ENCODE measurements around the gene ZNF280D. TPM values are rescaled to one million over a fixed set of nuclear protein-coding genes. Genes with fewer than 3 reads are reported as not detected.

The ZNF280D gene
- polyA plus RNA-seq, 2 of the 4 experiments (the other 2 are of a cell fraction) = 13.4 to 21.8 TPM

- peaks cover 17% of the 10 kb centered on the region for H3K4me1 ChIP-seq
- DNase-seq (ENCODE audit: low read depth in 1 of 2, low spot score in 1 of 2) = no peak
- no peak for ATAC-seq
- H3K27ac ChIP-seq = no peak overlapping the region
- H3K4me3 ChIP-seq = no peak overlapping the region
- no peak for FAIRE-seq
- POLR2A ChIA-PET = interaction anchor here (3.2 kb wide), 1 partner anchor 41 kb away, joined by 10 read pairs; the partner anchor contains the start of gene ZNF280D
- CTCF ChIA-PET = interaction anchor here (0.6 to 1.4 kb wide), 2 partner anchors 9 to 27 kb away, joined by 3 read pairs; no protein-coding TSS in a partner anchor
- no peaks in the 10 kb centered on the region for H3K9me3 ChIP-seq
- peak overlapping the region; percentile 68; the same call in 1 of the 3 replicates for H3K4me2 ChIP-seq
- WGBS (ENCODE audit: missing lambda C conversion rate) = 91% methylated on average over 2 of the region's 2 CpGs
- TF ChIP-seq FOSB (CRISPR knock-in tag; IDR thresholded peaks at IDR 0.05) = no peak
- no peak for TF ChIP-seq FOXS1 (CRISPR knock-in tag; IDR thresholded peaks at IDR 0.05)
- no peak for TF ChIP-seq PHF8 (IDR thresholded peaks at IDR 0.05; ENCODE audit: borderline replicate concordance, low read depth)
- TF ChIP-seq RARB (CRISPR knock-in tag; IDR thresholded peaks at IDR 0.05) = no peak
- TF ChIP-seq HOXB5 (CRISPR knock-in tag; IDR thresholded peaks at IDR 0.05) = no peak
- no peak for TF ChIP-seq ESRRA (IDR thresholded peaks at IDR 0.05; ENCODE audit: borderline replicate concordance, low read length)
- no peak for TF ChIP-seq JUN (IDR thresholded peaks at IDR 0.05)
- no peak for TF ChIP-seq MAFK (IDR thresholded peaks at IDR 0.05; ENCODE audit: partially characterized antibody)
- TF ChIP-seq ZSCAN20 (CRISPR knock-in tag; IDR thresholded peaks at IDR 0.05) = no peak
- no peak for TF ChIP-seq MAZ (IDR thresholded peaks at IDR 0.05; ENCODE audit: borderline replicate concordance, low read depth, low read length)
- TF ChIP-seq SREBF2 (IDR thresholded peaks at IDR 0.05) = no peak
- no peak for TF ChIP-seq CHD2 (IDR thresholded peaks at IDR 0.05; ENCODE audit: low read length, partially characterized antibody)
- no peak for TF ChIP-seq EHF (CRISPR knock-in tag; IDR thresholded peaks at IDR 0.05)
- no peak for TF ChIP-seq ZC3H11A (IDR thresholded peaks at IDR 0.05)
- TF ChIP-seq POLR2AphosphoS2 (conservative IDR thresholded peaks at IDR 0.05; ENCODE audit: low read length) = no peak
- no peak for TF ChIP-seq EHMT2 (IDR thresholded peaks at IDR 0.05; ENCODE audit: low read depth)
- TF ChIP-seq HOXA7 (CRISPR knock-in tag; IDR thresholded peaks at IDR 0.05) = no peak
- no peak for TF ChIP-seq HOXB13 (CRISPR knock-in tag; IDR thresholded peaks at IDR 0.05; ENCODE audit: low read depth)
Observed at GRCh38 chr15:56774356-56774755, 41.0 kb upstream of the ZNF280D start.

GRCh38 chr15:56772868-56773639 lies 39.7 kb upstream of the ZNF280D start:
- peaks cover 17% of the 10 kb centered on the region for H3K4me1 ChIP-seq
- H3K27ac ChIP-seq = peak overlapping the region in 1 of 2 experiments; percentile 12; a peak in 1 of 6 replicates
- WGBS (ENCODE audit: missing lambda C conversion rate) = 49% methylated on average over 6 of the region's 6 CpGs
- FAIRE-seq (peak; percentile 54), DNase-seq (ENCODE audit: low read depth in 1 of 2, low spot score in 1 of 2) (peak in 1 of 2 experiments; percentile 42), ATAC-seq (peak; percentile 55 to 77; a peak in 5 of 6 replicates)
- TF ChIP-seq MAFK (IDR thresholded peaks at IDR 0.05; ENCODE audit: partially characterized antibody) = peak; percentile 22
- TF ChIP-seq FOSL2 (IDR thresholded peaks at IDR 0.05) = no peak
- peak; percentile 5; the same call in 1 of the 2 replicates for TF ChIP-seq FOSL2 (CRISPR knock-in tag; IDR thresholded peaks at IDR 0.05)
- TF ChIP-seq EP300 (IDR thresholded peaks at IDR 0.05) = no peak
- ChIA-PET CTCF (no interaction called here), POLR2A (interaction anchor here (3.2 kb wide), 1 partner anchor 39 kb away, joined by 10 read pairs; the partner anchor contains the start of gene ZNF280D)
- peak overlapping the region; percentile 68 for H3K4me2 ChIP-seq
- H3K4me3 ChIP-seq = 0 out of 3 replicates have a peak overlapping the region, but pooled peaks have one; percentile 0
- H3K9me3 ChIP-seq = no peaks in the 10 kb centered on the region

- 63% methylated on average over 5 of the region's 5 CpGs for WGBS (ENCODE audit: missing lambda C conversion rate)
- TF ChIP-seq HES2 (IDR thresholded peaks at IDR 0.05) (no peak), MAX (IDR thresholded peaks at IDR 0.05) (no peak), SREBF2 (IDR thresholded peaks at IDR 0.05) (no peak), EHMT2 (IDR thresholded peaks at IDR 0.05; ENCODE audit: low read depth) (no peak), RFX5 (IDR thresholded peaks at IDR 0.05) (no peak), USF2 (IDR thresholded peaks at IDR 0.05) (no peak), ZFP36 (IDR thresholded peaks at IDR 0.05; ENCODE audit: borderline replicate concordance, partially characterized antibody) (no peak), EHF (CRISPR knock-in tag; IDR thresholded peaks at IDR 0.05) (no peak), HEYL (CRISPR knock-in tag; IDR thresholded peaks at IDR 0.05) (no peak), EP300 (IDR thresholded peaks at IDR 0.05) (no peak), RCOR1 (IDR thresholded peaks at IDR 0.05; ENCODE audit: low read depth, low read length) (no peak), TP53 (CRISPR knock-in tag; IDR thresholded peaks at IDR 0.05) (no peak), HOXA7 (CRISPR knock-in tag; IDR thresholded peaks at IDR 0.05) (no peak)
- ChIA-PET POLR2A (no interaction called here), CTCF (interaction anchor here (0.6 kb wide), 1 partner anchor 51 kb away, joined by 3 read pairs; no protein-coding TSS in a partner anchor)
- peaks cover 17% of the 10 kb centered on the region for H3K4me1 ChIP-seq
- FAIRE-seq = no peak
- no peaks in the 10 kb centered on the region for H3K9me3 ChIP-seq
- no peak overlapping the region for H3K4me3 ChIP-seq
- no peak overlapping the region for H3K27ac ChIP-seq
- no peak for ATAC-seq
- no peak overlapping the region for H3K4me2 ChIP-seq
- DNase-seq (ENCODE audit: low read depth in 1 of 2, low spot score in 1 of 2) = no peak
Observed at GRCh38 chr15:56770173-56770572, 36.9 kb upstream of the ZNF280D start.
